IMR-90 (cell line): ENCODE results near the gene GNAZ.

Experiments used
- BHLHE40 ChIP-seq: fragments of 150-350 bp; IDR thresholded peaks from 2 replicates; pipeline ENCODE4 v1.6.1; 2016; ENCODE audit warnings: mild to moderate bottlenecking, low read depth, low read length
- MAFK ChIP-seq: IDR thresholded peaks from 2 replicates; pipeline ENCODE4 v1.6.1; 2012; ENCODE audit warnings: low read depth, low read length, improper control_type of control experiment
- NFE2L2 ChIP-seq: fragments of 150-350 bp; IDR thresholded peaks from 2 replicates; pipeline ENCODE4 v1.6.1; 2016; ENCODE audit warnings: low read depth, mild to moderate bottlenecking, low read length
- POLR2A ChIP-seq: IDR thresholded peaks from 2 replicates; pipeline ENCODE4 v1.6.1; 2012; ENCODE audit warnings: mild to moderate bottlenecking, low read depth, low read length
- RAD21 ChIP-seq: IDR thresholded peaks from 2 replicates; pipeline ENCODE4 v1.6.1; 2012; ENCODE audit warnings: low read length, improper control_type of control experiment
- TF ChIP-seq, protein P1 (sequence below): conservative IDR thresholded peaks from 2 replicates; pipeline ENCODE4 v1.5.1; 2012; ENCODE audit warnings: mild to moderate bottlenecking, low read depth, low read length, improper control_type of control experiment

GRCh38 chr22:23102002-23102655 is 31.8 kb downstream of the GNAZ start:
- TF ChIP-seq BHLHE40 (no peak), POLR2A (no peak), NFE2L2 (no peak), MAFK (no peak), RAD21 (no peak)
- TF ChIP-seq, protein P1, sequence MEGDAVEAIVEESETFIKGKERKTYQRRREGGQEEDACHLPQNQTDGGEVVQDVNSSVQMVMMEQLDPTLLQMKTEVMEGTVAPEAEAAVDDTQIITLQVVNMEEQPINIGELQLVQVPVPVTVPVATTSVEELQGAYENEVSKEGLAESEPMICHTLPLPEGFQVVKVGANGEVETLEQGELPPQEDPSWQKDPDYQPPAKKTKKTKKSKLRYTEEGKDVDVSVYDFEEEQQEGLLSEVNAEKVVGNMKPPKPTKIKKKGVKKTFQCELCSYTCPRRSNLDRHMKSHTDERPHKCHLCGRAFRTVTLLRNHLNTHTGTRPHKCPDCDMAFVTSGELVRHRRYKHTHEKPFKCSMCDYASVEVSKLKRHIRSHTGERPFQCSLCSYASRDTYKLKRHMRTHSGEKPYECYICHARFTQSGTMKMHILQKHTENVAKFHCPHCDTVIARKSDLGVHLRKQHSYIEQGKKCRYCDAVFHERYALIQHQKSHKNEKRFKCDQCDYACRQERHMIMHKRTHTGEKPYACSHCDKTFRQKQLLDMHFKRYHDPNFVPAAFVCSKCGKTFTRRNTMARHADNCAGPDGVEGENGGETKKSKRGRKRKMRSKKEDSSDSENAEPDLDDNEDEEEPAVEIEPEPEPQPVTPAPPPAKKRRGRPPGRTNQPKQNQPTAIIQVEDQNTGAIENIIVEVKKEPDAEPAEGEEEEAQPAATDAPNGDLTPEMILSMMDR: no peak
